GM18867 (cell line): ENCODE data around the gene SPACA7.

Source experiments
- ATAC-seq: cut with Tn5 transposase; IDR thresholded peaks from one replicate; pipeline ENCODE4 v1.9.1; 2021; ENCODE audit warnings: mild to moderate bottlenecking, moderate library complexity; ENCODE audit not compliant: unreplicated experiment

The SPACA7 gene

DNA sequence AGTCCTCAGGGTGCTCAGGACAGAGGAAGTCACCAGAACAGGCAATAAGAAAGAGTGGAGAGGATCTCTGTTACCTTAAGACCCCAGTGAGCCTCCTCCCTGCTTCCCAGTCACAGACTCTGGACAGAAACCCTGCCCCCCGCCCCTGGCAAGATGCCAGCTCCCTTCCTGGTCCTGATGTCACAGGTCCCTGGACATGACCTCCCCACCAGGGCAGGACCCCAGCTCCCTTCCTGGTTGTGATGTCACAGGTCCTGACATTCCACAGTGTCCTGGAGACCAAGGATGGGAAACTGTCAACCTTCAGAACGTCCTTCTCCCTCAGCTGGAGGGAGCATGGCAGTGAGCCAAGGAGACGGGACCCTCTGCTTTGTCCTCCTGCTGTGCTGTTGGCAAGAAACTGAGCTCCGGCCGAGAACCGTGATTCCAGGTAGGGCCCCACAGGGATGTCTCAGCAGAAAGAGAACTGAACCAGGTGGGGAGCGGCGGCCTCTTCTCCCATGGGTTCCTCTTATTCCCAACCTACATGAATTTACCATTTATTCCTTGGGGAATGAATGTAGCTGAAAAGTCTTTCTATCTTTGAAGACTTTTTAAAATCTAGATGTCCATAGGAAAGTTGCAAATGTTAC is at the start of gene SPACA7:
TSS of gene SPACA7 (plus strand) at position 306 of the 632 bp plus-strand sequence. CDS start at position 337, 31 bp downstream.
- no peak for ATAC-seq

- ATAC-seq: no peak
Observed at GRCh38 chr13:112326821-112327370, 49.3 kb upstream of the SPACA7 start.

DNA sequence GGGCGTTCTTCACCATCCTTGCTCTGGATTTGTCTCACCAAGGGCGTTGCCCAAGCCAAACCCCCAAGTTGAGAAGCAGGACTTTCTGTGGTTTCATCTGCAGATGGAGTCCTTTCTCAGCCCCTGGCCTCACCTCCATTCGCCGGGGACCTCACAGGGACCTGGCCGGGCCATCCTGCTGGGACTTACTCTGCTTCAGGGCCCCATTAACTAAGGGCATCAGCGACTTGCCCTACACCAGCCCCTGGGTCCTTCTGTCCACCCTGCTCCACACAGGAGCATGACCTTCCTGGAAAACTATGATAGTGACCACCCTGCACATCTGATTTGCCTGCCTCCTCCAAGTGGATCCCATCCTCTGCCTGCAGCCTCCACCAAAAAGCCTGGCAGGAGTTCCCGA is 47.2 kb upstream of the SPACA7 start:
- ATAC-seq: no peak

DNA sequence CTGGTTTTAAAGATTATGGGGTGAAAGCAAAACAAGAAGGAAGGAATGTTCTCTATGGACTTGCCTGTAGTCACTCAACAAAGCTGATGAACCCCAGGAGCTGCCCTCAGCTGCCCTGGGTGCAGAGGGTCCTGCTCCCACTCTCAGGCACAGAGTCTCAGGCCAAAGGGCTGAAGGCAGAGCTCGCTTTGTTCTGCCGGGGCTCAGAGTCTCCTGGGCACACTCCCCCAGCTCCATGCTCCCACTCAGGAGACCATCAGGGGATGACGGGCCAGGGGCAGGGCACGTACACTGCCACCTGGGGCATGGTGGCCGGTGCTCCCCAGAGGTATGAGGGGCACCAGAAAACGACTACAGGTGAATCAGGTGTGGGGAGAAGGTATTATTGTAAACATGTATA is 46.8 kb upstream of the SPACA7 start:
- ATAC-seq: no peak

- no peak for ATAC-seq
Observed at GRCh38 chr13:112330066-112330465, 46.1 kb upstream of the SPACA7 start.

GRCh38 chr13:112330479-112331381 is 45.4 kb upstream of the SPACA7 start:
- no peak for ATAC-seq

GRCh38 chr13:112331675-112332074 is 44.5 kb upstream of the SPACA7 start:
- no peak for ATAC-seq

DNA sequence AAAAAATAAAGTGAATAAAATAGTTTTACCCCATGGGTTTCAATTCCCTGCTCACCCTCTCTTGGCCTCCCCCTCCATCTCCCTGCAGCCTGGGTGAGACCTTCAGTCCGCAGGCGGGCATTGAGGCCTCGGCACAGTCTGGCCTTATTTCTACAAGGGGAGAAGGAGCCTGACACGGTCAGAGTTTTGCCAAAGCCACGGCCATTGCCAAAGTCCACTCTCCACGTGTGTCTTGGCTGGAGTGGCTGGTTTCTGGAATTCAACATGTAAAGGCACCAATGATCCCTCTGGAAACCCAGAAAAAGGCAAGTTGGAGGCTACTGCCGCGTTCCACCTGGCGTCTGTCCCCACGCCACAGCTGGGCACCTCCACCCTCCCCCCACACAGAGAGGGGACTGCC is 43.4 kb upstream of the SPACA7 start:
- no peak for ATAC-seq

- no peak for ATAC-seq
Observed at GRCh38 chr13:112333756-112334543, 42.2 kb upstream of the SPACA7 start.

DNA sequence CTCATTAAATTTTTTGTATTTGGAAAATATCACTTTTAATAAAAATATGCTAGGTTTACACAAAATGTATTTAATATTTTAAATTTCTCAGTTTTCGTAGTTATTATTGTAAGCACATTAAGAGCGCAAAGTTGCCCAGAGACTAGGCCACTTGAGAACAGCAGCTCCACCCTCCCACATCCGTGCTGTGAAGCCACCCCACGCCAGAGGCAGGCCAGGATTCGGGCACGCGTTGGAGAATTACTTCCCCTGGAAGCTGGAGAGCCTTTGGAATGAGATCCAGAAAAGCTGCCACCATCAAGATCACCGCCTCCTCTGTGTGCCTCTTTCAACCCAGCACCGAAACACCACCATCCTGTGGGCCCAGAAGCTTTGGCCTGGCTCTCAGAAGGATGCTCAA is 41.0 kb upstream of the SPACA7 start:
- no peak for ATAC-seq

- ATAC-seq: no peak
Observed at GRCh38 chr13:112341446-112341845, 34.7 kb upstream of the SPACA7 start.

DNA sequence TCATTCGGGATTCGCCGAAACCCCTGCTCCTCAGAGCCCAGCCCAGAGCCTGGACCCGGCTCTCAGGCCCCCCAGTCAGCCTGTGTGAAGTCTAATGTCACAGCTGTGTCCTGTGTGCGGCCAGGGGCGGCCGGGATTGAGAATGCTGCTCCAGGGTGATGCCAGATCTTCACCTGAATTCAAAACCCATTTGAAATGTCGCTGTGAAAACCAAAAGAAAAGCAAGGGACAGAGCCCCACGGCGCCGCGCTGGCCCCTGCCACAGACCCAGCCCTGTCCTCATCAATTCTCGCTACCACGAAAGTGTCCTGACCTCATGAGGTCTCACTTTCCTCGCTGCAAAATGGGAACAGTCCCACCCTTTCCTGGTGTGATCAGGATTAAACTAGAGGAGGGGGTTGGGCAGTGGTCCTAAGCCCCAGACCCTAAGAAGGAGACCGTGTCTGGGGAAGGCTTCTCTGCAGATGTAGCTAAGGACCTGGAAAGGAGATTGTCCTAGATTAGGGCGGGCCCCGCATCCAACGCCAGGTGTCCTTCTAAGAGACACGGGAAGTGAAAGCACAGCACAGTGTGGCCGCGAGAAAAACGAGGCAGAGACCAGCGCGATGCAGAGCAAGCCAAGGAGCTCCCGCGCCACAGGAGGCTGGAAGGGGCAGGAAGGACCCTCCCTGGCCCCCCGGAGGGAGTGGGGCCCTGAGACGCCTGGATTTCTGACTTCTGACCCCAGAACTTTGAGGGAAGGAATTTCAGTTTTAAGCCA is 34.0 kb upstream of the SPACA7 start:
- no peak for ATAC-seq

DNA sequence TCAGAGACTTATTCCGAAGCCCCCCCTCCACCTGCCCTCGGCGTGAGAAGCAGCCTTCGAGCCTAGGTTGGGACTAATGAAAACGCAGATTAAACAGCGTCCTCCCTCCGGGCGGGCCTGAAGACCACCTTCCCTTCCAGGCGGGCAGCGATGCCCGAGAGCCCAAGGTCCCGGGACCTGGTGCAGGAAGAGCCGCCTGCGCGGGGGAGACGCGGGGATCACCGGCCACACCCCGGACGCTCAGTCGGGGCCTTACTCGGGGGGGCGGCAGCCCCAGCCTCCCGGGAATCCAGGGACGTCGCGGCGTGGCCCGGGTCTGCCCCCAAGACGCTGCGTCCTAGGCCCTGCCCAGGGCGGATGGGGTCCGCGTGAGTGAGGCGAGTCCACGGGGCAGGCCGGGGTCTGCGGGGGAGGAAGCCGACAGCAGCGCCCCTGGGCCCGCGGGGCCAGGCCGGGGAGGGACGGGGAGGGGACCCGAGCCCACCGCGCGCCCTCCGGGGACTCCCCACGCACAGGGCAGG is 33.3 kb upstream of the SPACA7 start:
- ATAC-seq: no peak

DNA sequence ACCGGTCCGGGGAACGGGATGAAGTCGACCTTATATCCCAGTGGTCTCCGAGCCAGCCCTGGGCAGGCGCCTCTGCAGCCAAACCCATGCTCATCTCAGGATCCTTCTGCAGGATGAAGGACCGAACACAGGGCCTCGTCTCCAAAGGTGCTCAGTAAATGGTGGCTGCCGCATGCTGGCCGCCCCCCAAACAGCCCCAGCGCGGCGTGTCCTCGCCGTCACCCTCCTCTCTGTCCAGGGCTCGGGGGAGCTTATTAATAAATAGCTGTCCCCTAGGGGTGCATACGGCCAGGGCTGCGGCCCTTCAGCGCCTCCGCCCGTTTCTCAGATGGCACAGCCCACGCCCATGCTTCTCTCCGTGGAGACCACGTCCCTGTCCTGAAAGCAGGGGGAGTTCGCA is 32.6 kb upstream of the SPACA7 start:
- ATAC-seq: no peak

DNA sequence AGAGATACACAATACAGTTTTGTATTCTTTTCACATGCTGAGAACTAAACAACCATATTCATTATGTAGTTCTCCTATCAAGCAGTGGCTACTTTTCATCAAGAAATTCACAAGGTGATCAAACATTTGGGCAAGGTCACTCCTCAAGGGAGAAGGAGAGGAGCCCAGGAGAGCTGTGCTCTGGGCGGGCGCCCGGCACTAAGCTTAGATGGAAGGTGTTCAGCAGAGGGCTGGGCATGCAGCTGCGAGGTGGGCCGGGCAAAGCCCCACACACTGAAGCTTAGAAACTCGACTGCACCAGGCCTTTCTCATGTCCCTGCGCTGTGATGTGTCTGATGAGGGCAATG is 30.4 kb upstream of the SPACA7 start:
- no peak for ATAC-seq

GRCh38 chr13:112346173-112346898 is 29.8 kb upstream of the SPACA7 start:
- ATAC-seq: no peak

DNA sequence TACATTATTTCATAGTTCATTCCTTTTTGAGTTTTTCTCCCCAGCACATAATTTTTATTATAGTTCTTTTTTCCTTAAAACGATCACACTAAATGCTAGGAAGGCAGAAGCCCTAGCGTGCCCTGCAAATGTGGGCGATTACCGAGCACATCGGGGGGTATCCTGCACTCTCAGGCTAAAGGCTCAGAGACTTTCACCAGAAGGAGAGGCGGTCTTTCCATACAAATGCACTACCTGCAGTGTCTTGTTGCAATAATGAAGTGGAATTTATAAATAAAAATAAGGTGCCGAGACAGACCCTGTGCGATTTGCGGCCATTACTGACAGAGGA is 29.3 kb upstream of the SPACA7 start:
- no peak for ATAC-seq

DNA sequence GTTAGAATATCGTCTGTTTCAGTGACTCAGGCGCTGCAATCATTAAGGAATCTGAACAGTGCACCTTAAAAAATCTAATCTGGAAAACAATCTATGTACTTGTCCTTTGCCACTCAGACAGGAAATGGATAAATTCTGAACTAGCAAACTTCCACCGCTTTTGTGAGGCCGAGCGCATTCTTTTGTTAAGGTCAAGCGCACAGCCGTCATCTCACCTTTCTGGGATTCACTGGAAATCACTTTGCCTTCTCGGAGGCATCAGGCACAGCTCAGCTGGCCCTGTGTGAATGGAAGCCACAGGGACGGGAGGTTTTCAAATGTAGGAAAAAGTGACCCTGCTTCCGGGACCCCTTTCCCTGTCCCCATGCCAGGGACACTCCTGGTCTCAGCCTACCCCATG is 28.2 kb upstream of the SPACA7 start:
- no peak for ATAC-seq

DNA sequence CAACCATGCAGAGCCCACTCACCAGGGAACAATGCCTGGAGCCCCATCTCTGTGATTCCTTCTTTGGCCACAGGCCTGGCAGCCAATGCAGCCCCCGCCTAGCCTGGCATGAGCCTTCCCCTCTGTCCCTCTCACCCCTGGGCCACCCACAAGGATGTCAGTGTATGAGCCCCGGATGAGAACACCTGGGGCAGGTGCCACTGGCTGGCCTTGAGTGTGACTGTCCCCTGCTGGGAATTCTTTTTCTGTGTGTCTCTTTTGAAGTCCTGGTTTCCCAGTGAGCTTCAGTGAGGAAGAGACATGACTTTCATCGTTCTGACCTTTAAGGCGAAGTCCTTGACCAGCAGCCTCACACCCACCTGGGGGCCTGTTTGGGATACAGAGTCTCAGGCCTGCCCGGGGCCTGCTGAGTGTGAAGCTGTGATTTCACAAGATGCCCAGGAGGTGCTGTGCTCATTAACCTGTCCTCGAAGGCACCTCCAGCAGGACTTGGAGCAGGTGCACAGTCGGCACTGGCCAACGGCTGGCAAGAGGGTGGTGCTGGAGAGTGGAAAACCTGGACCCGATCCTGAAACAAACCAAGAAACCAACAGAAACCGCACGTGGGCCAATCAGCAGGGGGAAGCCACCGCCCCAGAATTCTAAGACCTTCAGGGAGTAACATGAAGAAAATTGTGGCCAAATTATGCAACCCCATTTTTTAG is 27.4 kb upstream of the SPACA7 start:
- no peak for ATAC-seq
